Osteocyte (in vitro differentiated cells): ENCODE results near the gene PLPP3. TPM values are rescaled to one million over a fixed set of nuclear protein-coding genes. Genes with fewer than 3 reads are reported as not detected.
A peak's percentile ranks its signal among the peaks of the same experiment; 100 is the strongest.

Experiments used
- DNase-seq: peaks from one replicate; pipeline ENCODE4 v3.0.0; 2021; ENCODE audit warnings: mixed read lengths; ENCODE audit not compliant: unreplicated experiment; ENCODE audit errors: extremely low spot score
- H3K27ac Mint-ChIP-seq: one replicate; pipeline ENCODE4 v1.8.0; 2021; ENCODE audit warnings: mild to moderate bottlenecking, mixed read lengths; ENCODE audit not compliant: unreplicated experiment
- H3K27me3 Mint-ChIP-seq: one replicate; pipeline ENCODE4 v1.8.0; 2021; ENCODE audit warnings: mixed read lengths; ENCODE audit not compliant: unreplicated experiment
- H3K36me3 Mint-ChIP-seq: one replicate; pipeline ENCODE4 v1.8.0; 2021; ENCODE audit warnings: mixed read lengths; ENCODE audit not compliant: unreplicated experiment
- H3K4me1 Mint-ChIP-seq: one replicate; pipeline ENCODE4 v1.8.0; 2021; ENCODE audit warnings: mixed read lengths; ENCODE audit not compliant: unreplicated experiment
- H3K4me3 Mint-ChIP-seq: one replicate; pipeline ENCODE4 v1.8.0; 2021; ENCODE audit warnings: mild to moderate bottlenecking, moderate library complexity, mixed read lengths; ENCODE audit not compliant: unreplicated experiment
- H3K9me3 Mint-ChIP-seq: one replicate; pipeline ENCODE4 v1.8.0; 2021; ENCODE audit warnings: mixed read lengths; ENCODE audit not compliant: unreplicated experiment
- total RNA-seq: library from RNA; stranded (reverse); gene quantifications from 2 replicates; pipeline ENCODE4 v1.2.1, GENCODE V29; 2021
- TF ChIP-seq, protein P1 (sequence below): fragments of 200-600 bp; sonication (generic); IDR thresholded peaks from 2 replicates; pipeline ENCODE4 v1.5.0; 2021; ENCODE audit warnings: antibody characterized with exemption, mild to moderate bottlenecking, moderate library complexity

Gene PLPP3
- total RNA-seq, 1 donor from 2014 or later = 157 TPM

DNA sequence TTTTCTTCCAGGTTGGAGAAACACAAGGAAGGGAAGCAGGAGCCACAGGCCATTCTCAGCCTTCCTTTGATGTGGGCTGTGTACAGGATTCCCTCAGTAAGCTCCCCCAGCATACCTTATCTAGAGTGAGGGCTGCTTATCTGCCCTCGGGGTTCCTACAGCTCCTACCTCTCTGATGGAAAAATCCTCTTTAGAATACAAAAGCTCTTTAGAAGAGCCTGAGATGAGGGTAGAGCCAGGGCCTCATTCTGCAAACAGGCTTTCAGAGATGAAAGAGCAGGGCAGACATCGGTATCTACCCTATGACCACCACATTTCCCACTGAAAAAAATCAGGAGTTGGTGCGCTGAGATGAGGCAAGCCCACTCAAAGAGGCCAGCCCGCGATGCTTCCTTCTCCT is 85.1 kb downstream of the PLPP3 start:
- H3K27me3 Mint-ChIP-seq = no peaks in the 10 kb centered on the region
- peaks cover 60% of the 10 kb centered on the region for H3K36me3 Mint-ChIP-seq
- no peaks in the 10 kb centered on the region for H3K9me3 Mint-ChIP-seq
- TF ChIP-seq, protein P1, sequence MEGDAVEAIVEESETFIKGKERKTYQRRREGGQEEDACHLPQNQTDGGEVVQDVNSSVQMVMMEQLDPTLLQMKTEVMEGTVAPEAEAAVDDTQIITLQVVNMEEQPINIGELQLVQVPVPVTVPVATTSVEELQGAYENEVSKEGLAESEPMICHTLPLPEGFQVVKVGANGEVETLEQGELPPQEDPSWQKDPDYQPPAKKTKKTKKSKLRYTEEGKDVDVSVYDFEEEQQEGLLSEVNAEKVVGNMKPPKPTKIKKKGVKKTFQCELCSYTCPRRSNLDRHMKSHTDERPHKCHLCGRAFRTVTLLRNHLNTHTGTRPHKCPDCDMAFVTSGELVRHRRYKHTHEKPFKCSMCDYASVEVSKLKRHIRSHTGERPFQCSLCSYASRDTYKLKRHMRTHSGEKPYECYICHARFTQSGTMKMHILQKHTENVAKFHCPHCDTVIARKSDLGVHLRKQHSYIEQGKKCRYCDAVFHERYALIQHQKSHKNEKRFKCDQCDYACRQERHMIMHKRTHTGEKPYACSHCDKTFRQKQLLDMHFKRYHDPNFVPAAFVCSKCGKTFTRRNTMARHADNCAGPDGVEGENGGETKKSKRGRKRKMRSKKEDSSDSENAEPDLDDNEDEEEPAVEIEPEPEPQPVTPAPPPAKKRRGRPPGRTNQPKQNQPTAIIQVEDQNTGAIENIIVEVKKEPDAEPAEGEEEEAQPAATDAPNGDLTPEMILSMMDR = no peak
- H3K27ac Mint-ChIP-seq = no peak overlapping the region
- H3K4me3 Mint-ChIP-seq = no peak overlapping the region
- H3K4me1 Mint-ChIP-seq = peaks cover 29% of the 10 kb centered on the region
- no peak for DNase-seq

DNA sequence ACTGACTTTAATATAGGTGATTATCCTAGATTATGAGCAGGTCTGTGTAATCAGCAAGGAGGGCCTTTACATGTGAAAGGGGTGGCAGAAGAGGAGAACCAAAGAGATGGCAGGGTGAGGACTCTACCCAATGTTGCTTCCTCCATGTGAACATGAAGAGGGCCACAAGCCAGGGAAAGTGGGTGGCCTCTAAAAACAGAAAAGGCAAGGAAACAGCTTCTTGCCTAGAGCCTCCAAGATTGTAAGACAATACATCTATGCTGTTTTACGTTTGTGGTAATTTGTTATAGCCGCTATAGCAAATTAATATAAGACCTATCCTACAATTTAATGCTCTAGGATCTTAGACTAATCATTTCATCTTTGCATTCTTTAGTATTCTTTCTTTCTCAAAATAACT is 85.5 kb downstream of the PLPP3 start:
- Mint-ChIP-seq H3K36me3 (peaks cover 56% of the 10 kb centered on the region), H3K27ac (peak overlapping the region; percentile 29), H3K4me1 (peaks cover 32% of the 10 kb centered on the region), H3K4me3 (no peak overlapping the region), H3K9me3 (no peaks in the 10 kb centered on the region), H3K27me3 (no peaks in the 10 kb centered on the region)
- TF ChIP-seq, protein P1 = no peak
- no peak for DNase-seq

DNA sequence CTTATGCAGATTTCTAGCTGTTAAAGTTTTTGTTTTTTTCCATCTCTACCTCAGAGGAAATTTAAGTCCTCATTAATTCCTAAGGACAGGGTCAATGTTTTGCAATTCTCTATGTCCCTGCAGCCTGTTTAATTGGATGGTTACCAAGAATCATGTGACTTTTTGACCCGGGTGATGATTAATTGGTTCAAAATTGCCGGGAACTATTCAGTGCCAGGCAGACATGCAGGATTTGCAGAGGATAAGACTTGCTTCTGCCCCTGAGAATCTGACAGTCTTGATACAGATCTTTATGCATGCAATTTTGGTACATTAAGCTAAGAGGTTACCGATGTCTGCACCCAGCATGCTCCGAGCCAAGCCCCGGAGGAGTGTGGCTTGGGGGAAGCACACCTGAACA is 87.9 kb downstream of the PLPP3 start:
- Mint-ChIP-seq H3K36me3 (peaks cover 47% of the 10 kb centered on the region), H3K4me3 (no peak overlapping the region), H3K27ac (peak overlapping the region; percentile 0), H3K9me3 (no peaks in the 10 kb centered on the region), H3K4me1 (peaks cover 30% of the 10 kb centered on the region), H3K27me3 (no peaks in the 10 kb centered on the region)
- no peak for DNase-seq
- TF ChIP-seq, protein P1 = no peak

DNA sequence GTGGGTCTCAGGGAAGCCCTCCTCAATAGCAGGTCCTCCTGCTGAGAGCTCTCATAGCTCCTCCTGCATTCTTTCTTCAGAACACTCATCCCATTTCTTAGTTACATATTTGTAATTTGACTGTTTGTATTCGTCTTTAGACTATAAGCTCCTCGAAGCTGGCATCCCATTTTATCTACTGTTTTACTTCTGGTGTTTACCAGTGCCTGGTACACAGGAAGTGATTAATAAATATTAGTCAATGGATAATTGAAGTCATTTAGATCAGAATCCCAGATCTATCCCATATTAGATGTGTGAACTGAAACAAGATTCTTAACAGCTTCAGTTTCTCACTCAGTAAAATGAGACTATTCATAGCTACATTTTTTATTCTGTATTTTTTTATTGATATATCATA is 88.7 kb downstream of the PLPP3 start:
- TF ChIP-seq, protein P1 = no peak
- H3K27me3 Mint-ChIP-seq = no peaks in the 10 kb centered on the region
- peaks cover 27% of the 10 kb centered on the region for H3K4me1 Mint-ChIP-seq
- peak overlapping the region; percentile 31 for H3K27ac Mint-ChIP-seq
- H3K9me3 Mint-ChIP-seq = no peaks in the 10 kb centered on the region
- peaks cover 40% of the 10 kb centered on the region for H3K36me3 Mint-ChIP-seq
- H3K4me3 Mint-ChIP-seq = no peak overlapping the region
- no peak for DNase-seq

DNA sequence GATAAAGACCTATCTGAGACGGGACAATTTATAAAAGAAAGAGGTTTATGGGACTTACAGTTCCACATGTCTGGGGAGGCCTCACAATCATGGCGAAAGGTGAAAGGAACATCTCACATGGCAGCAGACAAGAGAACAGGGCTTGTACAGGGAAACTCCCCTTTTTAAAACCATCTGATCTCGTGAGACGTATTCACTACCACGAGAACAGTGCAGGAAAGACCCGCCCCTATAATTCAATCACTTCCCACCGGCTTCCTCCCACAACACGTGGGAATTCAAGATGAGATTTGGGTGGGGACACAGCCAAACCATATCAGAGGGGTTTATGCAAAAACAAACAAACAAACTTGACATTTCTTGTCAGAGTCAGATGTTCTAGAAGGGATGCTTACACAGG is 89.7 kb downstream of the PLPP3 start:
- H3K27ac Mint-ChIP-seq = peak overlapping the region; percentile 23
- peaks cover 27% of the 10 kb centered on the region for H3K4me1 Mint-ChIP-seq
- no peaks in the 10 kb centered on the region for H3K27me3 Mint-ChIP-seq
- TF ChIP-seq, protein P1 = no peak
- no peak for DNase-seq
- H3K36me3 Mint-ChIP-seq = peaks cover 36% of the 10 kb centered on the region
- H3K9me3 Mint-ChIP-seq = no peaks in the 10 kb centered on the region
- no peak overlapping the region for H3K4me3 Mint-ChIP-seq
